GM21576 (cell line): Measurements from ENCODE around the gene PRKCSH.
"Not testable (repeated sequence)": the region's sequence is repeated elsewhere in the genome, so short reads cannot be mapped to it uniquely, and the experiment has no call there.

Source experiments
- ATAC-seq: cut with Tn5 transposase; IDR thresholded peaks from one replicate; pipeline ENCODE4 v1.9.1; 2021; ENCODE audit warnings: mild to moderate bottlenecking, moderate library complexity; ENCODE audit not compliant: unreplicated experiment

The PRKCSH gene

DNA sequence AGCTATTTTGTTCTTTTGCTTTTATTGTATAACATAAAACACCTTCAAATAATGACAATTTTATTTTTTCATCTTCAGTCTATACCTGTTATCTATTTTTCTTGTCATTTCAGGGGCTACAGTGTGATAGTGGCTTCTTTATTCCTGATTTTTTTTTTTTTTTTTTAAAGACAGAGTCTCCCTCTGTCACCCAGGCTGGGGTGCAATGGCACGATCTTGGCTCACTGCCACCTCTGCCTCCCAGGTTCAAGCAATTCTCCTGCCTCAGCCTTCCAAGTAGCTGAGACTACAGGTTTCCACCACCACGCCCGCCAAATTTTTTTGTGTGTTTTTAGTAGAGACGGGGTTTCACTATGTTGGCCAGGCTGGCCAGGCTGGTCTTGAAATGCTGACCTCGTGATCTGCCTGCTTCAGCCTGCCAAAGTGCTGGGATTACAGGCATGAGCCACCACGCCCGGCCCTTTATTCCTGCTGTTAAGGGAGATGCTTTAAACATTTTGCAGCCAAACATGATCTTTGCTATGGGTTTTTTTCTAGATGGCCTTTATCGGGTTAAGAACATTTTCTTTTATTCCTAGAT is 32.9 kb downstream of the PRKCSH start:
- ATAC-seq, result not testable (repeated sequence)

DNA sequence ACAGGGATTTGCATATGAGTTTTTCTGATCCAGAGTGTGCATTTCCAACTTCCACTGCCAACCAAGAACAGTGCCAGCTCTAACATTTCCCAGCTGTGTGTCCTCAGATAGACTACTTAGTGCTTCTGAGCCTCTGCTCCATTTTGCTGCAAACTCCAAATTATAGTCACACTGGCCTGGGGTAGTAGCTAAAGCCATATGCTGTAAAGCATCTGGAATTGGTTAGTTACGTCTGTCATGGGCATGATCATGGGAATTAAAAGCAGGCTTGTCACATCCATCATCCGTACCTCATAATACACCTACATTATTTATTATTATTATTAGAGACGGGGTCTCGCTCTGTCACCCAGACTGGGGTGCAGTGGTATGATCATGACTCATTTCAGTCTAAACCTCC is 38.3 kb downstream of the PRKCSH start:
- ATAC-seq, result no peak

DNA sequence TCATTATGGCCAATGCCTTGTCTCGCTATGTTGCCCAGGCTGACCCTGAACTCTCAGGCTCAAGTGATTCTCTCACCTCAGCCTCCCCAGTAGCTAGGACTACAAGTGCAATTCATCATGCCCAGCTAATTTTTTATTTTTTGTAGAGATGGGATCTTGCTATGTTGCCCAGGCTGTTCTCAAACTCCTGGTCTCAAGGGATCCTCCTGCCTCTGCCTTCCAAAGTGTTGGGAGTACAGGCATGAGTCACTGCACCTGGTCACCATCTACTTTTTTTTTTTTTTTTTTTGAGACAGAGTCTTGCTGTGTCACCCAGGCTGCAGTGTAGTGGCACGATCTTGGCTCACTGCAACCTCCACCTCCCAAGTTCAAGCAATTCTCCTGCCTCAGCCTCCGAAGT is 39.9 kb downstream of the PRKCSH start:
- ATAC-seq, result not testable (repeated sequence)

DNA sequence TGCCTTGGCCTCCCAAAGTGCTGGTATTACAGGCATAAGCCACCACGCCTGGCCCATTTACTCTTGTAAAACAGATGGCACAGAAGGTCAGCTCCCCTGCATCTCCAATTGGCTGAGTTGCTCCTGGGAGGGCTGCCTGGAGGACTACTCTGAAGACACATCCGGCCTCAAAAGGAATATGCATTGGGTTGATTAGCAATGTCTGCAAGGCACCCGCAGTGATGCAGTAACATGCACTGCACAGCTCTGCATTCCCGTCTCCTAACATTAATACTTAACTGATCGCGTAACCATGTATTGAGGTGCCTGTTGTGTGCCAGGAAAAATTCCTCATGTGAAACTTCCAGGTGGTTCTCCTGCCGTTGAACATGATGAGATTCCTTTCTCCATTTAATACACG is 40.4 kb downstream of the PRKCSH start:
- ATAC-seq, result no peak

DNA sequence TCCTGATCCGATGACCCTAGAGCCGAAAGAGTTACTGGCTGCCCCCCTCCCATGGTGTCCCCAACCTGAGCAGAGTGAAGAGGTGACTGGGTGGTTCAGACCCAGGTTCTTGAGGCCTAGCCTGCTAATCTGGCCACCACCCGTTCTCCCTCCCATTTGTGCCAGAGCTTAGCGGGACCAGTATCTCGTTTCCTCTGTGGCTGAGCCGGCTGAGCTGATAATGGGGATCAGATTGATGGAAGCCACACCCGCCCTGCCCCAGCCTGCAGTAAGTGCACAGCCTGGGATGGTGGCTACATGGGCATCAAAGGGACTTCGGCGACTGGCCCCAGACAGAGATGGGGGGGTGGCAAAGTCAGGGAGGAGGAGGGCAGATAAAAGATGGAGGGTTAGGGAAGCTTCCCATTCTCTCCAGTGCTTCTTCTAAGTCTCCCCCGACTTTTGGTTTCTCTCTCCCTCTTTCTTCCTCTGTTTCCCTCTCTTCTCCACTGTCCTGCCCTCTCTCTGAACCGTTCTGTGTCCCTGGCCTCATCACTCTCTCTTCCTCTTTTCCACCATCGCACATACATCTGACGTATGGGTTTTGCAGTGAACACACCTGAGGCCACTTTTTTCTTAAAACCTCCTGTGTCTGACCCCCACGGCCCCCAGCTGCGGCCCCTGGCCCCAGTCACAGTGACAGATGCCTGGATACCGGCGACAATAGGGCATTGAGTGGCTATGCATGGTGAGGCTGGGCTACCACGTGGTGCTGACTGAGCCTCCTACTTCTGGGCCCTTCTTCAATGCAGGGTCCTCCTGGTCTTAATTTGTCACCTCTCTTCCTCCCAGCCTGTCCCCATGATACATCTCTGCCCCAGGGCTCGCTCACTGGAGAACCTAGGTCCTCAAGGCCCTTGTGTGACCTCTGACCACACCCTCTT is 43.0 kb downstream of the PRKCSH start:
- ATAC-seq, result no peak

DNA sequence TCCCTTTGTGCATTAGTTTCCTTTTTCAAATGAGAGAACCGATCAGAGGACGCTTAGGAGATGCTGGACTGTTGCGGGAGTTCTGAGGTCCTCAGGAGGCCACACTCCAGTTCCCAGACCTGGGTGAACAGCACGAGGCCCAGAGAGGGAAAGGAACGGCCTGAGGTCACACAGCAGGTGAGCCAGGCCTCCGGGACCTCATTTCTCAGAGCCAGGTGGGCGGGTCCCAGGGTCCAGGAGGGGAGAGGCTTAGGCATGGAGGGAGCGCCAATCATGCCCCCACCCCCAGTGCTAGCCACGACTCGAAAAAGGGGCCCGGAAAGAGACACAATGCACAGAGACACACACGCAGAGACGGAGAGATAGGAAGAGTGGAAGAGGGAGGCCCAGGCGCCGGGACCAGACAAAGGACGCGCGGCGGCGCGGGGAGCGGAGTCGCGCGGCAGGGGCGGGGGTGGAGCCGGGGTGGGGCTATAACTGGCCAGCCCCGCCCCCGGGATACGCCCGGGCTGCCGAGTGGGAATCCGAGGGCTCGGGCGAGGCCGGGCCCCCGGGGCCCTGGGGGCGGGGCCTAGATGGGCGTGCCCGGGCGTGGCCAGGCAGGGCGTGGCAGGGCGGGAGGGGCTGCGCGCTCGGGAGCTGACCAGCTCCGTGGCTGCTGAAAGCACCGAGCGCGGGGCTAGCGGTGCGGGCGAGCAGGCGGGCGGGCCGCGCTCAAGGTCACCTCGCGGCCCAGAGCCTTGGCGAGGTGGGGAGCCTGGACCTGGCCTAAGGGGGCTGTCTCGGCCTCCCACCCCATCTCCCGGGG is 43.9 kb downstream of the PRKCSH start:
- no peak for ATAC-seq

DNA sequence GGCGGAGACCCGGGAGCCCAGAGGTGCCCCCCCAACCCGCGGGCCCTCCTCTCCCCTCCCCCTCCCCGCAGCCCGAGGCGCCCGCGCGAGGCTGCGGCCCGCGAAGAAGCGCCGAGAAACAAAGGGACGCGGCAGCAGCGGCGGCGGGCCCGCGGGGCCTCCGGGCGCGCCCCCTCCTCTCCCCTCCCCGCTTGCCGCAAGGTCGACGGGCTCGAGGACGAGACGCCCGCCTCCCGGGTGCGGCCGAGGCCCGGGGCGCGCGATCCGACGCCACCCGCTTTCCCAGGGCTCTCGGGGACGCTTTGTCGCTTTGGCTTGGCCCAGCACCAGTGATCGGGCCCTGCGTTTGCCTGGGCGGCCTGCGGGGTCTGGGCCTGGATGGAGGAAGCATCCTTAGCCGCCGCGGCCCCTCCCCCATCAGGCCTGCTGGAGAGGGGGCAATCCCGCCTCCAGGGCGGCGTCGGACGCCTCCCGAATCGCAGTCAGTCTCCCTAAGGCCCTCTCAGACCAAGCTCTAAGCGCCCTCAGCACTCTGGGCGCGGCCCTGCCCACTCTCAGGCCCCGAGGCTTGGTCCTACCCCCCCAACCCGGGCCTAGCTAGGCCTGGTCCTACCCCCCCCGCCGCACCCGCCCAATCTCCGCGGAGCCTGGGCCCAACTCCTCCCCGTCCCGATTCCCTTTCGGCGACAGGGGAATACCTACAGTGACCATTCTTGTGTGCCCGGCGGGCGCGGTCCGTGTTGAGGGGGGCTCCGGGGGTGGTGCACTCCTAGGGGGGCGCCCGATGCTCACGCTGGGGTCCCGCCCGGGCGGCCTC is 44.7 kb downstream of the PRKCSH start:
- ATAC-seq, result no peak

DNA sequence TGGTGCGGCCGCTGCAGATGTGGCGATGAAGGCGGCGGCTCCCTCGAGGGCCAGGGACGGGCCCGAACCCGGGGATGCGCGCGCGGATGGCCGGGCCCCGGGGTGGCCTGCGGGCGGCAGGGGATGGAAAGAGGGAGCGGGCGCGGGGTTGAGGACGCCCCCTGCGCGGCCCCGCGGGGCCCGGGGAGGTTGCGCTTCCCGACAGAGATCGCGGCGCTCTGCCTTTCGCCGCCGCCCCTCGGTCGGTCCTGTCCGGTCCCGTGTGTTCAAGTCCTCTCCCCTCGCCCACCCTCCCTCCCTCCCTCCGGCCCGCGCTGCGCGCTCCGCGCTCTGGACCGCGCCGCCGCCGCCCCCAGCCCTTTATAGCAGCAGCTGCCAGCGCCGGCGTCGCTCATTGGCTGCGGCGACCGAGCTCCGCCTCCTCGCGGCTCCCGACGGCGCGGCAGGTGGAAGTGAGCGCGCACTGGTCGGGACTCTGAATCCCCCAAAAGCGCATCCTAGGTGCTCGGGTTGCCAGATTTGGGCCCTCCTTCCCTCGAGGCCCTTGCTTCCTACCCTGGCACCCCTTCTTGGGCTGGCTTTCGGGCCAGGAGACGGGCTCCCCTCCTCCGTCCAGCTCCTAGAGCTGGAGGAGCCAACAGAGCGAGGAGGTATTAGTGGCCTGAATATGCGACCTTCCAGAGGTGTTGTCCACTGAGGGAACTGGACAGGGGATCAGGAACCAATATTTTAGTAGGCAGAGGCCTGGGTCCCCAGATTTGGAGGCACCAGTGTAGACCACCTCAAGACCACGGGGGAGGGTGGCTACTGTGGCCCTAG is 45.5 kb downstream of the PRKCSH start, which contains the start of gene ELAVL3:
ELAVL3 (minus strand) TSS at position 332 of the 819 bp plus-strand sequence. CDS start 438 bp downstream, outside the sequence.
- no peak for ATAC-seq

DNA sequence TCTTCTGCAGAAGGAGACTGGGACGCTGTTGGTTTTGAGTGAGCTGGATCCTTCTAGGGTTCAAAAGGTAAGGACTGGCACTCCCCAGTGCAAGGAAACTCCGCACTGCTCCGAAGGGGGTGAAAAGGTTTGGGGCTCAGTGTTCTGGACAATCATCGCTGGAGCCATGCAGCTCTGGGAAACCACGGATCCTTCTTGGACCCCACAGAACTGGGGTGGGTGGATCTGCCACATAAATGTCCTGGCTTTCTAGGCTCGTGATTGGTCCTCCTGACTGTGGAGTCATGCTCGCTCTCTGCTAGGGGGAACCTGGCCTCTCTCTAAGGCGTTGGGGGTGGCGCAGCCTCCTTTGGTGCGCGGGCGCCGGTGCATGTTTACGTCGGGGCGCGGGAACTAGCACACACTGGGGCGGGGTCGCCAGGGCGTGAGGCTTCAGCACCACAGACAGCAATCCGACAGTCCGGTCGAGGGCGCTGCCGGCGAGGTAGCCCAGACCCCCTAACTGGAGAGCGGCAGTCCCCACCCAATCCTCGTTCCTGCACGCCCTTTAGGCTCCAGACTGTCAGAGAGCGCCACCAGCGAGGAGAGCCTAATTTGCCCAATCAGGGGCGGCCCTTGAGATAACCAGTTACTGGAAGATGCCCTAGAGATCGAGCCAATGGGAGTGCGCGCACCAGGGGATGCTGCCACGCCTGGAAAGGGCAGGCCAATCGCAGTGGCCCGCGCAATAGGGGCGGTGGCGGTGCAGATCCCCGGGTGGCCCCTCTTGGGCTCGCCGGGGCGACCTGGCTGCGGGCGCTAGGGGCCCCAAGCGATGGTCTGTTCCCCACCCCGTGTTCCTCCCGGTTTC is 46.3 kb downstream of the PRKCSH start:
- ATAC-seq, result peak; percentile 53

DNA sequence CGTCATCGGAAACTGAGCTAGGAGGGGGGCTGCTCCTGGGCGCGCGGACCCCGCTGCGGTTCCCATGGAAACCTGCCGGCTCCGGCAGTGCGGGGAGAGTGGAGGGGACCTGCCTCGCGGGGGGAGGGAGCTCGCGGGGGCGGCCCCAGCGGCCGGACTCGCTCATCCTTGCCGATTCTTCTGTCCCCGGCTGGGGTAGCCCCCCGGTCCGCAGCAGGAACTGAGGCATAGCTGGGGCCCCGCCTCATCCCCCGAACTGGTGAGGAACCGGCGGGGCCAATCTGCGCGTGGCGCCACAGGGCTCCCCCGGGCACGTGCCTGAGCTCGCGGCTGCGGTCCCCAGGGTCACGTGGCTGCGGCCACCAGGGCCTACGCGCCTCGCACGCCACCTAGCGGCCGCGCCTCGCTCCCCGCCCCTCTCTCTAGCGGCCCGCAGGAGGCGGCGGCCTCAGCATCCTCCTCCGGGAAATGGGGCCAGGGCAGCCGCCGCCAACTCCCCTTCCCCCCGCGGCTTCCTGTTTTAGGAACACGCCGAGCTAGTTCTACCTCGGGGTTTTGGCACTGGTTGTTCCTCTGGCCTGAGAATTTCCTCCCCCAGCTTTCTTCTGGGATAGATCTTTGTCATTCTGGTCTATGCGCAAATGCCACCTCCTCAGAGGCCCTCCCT is 47.1 kb downstream of the PRKCSH start:
- ATAC-seq, result peak; percentile 44

DNA sequence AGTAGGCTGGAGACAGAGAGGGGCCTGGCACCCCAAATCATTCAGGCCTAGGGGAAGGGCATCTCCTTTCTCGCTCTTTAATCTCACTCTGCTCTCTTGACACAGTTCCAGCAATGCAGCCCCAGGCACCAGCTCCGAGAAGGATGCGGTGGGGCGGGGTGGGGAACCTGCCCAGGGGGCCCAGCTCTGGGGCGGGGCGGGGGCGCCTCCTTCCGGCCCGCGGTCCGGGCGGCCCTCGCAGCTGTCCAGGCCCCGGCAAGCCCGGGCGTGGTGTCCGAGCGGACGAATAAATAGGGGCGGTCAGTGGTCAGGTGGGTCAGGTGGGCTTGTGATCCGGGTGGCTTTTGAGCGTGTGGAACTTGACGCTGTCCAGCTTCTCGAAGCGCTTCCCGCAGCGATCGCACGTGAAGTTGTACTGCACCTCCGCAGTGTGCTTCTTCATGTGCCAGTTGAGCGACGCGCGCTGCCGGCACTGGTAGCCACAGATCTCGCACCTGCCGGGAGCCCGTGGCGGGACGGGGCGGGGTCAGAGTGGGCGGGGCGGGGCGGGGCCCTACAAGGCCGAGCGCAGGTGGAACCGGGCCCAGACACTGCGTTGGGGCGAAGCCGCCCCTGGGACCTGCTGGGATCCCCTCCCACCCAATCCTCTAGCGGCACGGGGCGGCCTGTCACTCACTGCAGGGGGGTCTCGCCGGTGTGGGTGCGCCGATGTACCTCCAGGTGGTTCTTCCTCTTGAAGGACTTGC is 48.1 kb downstream of the PRKCSH start:
- no peak for ATAC-seq

DNA sequence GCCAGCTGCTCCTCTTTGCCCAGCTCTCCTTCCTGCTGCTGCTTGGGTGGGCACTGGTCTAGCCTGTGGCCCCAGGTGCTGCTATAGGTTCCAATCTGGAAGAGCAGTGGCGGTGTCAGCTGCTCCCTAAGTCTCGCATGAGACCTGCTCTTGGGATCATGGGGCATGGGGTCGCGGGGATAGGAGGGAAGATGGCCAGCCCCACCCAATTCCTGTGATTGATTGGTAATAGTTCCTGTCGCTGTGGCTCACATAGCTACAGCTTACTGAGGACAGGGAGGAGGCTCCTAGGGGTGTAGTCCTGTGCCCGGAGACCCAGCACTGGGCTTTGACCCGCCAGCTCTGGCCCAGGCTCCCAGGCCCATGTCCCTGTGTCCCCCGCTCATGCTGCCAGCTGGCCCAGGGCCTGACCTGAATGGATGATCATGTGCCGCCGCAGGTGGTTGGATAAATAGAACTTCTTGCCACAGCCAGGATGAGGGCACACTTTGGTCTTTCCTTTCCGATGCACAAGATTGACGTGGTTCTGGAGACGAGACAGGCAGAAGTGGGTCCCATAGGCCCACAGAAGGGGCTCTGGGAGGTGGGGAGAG is 49.9 kb downstream of the PRKCSH start:
- no peak for ATAC-seq

DNA sequence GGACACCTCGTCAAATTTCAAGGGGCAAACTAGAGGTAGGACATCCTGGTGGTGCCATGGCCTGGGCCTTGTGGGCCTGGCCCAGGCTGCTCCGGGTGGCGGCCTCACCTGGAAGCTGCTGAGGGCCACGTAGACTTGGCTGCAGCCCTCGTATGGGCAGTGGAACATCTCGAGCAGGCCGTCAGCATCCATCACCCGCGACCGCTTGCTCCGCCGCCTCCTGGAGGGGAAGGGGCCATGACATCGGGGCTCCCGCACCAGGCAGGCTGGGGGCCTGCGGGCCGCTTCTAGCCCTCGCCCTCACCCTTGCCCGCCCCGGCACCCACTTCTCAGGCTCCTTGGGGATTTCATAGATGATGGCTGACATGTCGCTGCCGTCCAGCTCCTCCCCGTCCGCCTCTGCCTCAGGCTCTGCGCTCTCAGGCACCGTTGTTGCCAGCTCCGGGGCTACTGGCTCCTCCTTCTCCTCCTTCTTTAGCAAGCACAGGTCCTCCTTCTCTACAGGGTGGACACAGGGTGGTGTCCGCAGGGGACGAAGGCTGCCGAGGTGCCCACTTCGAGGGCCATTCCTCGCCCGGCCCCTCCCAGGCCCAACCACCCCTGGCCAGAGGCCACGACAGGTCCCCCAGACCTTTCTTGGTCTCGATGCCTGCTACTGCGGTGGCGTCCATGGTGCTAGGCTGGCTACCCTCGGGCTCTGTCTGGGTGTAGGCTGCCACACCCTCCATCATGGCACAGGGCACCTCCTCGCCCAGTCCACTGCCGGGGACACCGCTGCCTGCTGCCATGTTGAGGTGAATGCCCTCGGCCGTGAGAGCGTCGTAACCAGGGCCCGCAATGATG is 51.4 kb downstream of the PRKCSH start:
- no peak for ATAC-seq

DNA sequence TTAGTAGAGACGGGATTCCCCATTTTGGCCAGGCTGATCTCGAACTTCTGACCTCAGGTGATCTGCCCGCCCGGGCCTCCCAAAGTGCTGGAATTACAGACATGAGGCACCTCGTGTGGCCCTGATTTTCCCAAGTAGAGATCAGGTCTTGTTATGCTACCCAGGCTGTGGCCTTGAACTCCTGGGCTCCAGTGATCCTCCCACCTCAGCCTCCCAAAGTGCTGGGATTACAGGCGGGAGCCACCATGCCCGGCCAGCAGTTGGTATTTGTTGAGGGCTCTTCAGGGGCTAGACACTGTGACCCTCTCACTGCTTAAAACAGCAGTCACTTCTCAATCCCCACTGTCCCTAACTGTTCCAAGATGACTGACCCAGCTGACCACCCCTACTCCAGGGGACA is 53.9 kb downstream of the PRKCSH start:
- no peak for ATAC-seq

DNA sequence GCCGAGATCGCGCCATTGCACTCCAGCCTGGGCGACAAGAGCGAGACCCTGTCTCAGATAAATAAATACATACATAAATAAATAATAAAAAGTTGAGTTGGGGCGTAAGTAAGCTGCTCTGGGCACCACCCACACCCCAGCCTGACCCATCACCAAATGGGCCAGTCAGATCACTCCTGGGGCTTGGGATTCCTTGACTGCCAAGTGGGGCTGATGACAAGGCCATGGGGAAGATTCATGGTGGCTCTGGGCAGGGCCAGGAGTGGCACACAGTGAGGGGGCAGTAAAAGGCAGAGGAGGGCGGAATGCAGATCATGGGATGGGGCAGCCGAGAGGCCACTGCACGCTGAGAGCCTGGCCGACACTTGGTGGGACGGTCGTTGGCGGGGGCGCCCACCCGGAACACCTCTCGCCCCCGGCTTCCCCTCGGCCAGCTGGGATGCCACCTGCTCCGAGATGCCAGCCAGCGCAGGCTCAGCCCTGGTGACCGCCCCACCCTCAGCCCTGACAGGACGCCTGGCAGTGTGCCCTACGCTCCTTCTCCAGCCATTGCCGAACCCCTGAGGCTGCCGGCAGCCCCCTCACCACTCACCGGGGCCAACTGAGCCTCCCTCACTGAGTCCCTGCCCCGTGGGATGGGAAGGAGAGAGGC is 59.3 kb downstream of the PRKCSH start:
- ATAC-seq, result no peak

DNA sequence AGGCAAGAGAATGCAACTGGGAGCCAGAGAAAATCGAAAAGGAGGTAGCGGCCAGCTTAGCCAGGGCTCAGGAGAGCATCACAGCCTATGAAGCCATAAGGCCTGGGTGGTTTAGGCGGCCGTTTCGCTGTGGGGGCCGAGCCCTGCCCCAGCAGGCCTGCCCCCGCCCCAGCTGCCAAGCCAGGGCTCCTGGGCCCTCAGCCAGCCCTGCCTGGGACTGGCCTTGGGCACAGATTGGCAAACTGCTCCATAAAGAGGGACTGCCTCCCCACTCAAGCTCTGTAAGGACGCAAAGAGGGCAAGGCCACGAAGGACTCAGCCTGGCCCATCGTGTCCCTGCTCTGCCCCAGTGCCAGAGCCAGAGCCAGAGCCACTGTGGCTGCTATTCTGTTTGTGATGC is 60.0 kb downstream of the PRKCSH start:
- no peak for ATAC-seq
